ENCODE measurements around the gene NRIP1. TPM values are rescaled to one million over a fixed set of nuclear protein-coding genes. Genes with fewer than 3 reads are reported as not detected.
A peak's percentile ranks its signal among the peaks of the same experiment; 100 is the strongest.

NRIP1 gene
- total RNA-seq, 4 donors from 2014 or later: 21.5 to 30.7 (median 28.2) TPM

DNA sequence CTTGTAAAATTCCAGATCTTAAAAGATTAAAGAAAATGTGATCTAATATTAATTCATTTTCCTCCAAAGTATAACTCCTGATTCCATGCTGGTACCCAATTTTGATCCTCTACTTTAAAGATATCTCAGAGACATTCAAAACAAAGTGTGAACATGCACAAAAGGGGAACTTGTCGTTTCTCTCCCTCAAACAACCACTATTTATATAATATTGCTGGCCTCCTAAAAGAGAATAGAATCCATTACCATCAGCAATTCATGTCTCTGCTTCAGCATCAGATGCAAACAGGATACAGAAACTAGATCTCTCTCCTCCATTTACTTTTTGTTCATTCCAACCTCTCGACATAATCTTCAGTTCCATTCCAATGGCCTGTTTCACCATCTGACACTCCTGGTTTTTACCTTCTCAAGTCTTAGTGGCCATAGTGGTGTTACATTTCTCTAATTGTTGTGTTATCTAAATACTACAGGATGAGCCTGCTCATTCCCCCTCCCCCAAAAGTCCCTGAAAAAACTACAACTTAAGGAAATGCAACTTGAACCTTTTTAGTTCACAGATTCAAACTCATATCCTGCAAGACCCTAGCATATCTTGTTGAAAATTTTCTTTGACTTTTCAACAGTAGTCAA lies 4.1 kb downstream of the NRIP1 start:
- H3K9me3 ChIP-seq: no peaks in the 10 kb centered on the region
- H3K27me3 ChIP-seq: no peaks in the 10 kb centered on the region
- no peak overlapping the region for H3K27ac ChIP-seq
- no peak for ATAC-seq
- peaks cover 0 to 81% (median 25%) of the 10 kb centered on the region in 3 donors for H3K4me1 ChIP-seq
- no peaks in the 10 kb centered on the region for H3K36me3 ChIP-seq
- no peak overlapping the region for H3K4me3 ChIP-seq
- no peak for TF ChIP-seq EP300 (IDR thresholded peaks at IDR 0.05)
- TF ChIP-seq, protein P1, sequence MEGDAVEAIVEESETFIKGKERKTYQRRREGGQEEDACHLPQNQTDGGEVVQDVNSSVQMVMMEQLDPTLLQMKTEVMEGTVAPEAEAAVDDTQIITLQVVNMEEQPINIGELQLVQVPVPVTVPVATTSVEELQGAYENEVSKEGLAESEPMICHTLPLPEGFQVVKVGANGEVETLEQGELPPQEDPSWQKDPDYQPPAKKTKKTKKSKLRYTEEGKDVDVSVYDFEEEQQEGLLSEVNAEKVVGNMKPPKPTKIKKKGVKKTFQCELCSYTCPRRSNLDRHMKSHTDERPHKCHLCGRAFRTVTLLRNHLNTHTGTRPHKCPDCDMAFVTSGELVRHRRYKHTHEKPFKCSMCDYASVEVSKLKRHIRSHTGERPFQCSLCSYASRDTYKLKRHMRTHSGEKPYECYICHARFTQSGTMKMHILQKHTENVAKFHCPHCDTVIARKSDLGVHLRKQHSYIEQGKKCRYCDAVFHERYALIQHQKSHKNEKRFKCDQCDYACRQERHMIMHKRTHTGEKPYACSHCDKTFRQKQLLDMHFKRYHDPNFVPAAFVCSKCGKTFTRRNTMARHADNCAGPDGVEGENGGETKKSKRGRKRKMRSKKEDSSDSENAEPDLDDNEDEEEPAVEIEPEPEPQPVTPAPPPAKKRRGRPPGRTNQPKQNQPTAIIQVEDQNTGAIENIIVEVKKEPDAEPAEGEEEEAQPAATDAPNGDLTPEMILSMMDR (IDR thresholded peaks at IDR 0.05): no peak
- TF ChIP-seq POLR2AphosphoS5 (IDR thresholded peaks at IDR 0.05): no peak
- no peak for TF ChIP-seq POLR2A (IDR thresholded peaks at IDR 0.05)
- 56 to 67% methylated on average over 2 of the region's 2 CpGs for WGBS, 2 donors (ENCODE audit: low coverage in 1 of 2)

DNA sequence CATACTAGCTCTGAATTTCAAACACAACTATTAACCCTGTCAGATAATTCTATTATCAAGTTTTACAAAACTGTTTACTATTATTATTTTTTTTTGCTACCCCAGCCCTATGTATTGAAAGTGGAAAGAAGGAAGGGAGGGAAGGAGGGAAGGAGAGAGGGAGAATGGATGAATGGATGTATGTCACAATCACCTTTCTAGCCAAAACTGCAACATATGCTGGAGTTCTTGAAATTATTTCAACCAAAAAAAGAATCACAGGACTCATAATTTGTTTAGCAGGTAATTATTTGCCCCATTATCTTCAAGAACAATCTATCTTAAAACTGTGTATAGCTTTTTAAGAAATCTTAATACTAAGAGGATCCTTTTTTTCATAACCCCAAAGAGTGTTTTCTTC lies 5.4 kb downstream of the NRIP1 start:
- no peak overlapping the region for H3K27ac ChIP-seq
- TF ChIP-seq EP300 (IDR thresholded peaks at IDR 0.05): no peak
- TF ChIP-seq, protein P1 (IDR thresholded peaks at IDR 0.05): no peak
- TF ChIP-seq POLR2AphosphoS5 (IDR thresholded peaks at IDR 0.05): no peak
- no peaks in the 10 kb centered on the region for H3K36me3 ChIP-seq
- no peaks in the 10 kb centered on the region for H3K9me3 ChIP-seq
- H3K4me1 ChIP-seq: peaks cover 0 to 89% (median 28%) of the 10 kb centered on the region in 3 donors
- no peaks in the 10 kb centered on the region for H3K27me3 ChIP-seq
- no peak for ATAC-seq
- no peak overlapping the region for H3K4me3 ChIP-seq

DNA sequence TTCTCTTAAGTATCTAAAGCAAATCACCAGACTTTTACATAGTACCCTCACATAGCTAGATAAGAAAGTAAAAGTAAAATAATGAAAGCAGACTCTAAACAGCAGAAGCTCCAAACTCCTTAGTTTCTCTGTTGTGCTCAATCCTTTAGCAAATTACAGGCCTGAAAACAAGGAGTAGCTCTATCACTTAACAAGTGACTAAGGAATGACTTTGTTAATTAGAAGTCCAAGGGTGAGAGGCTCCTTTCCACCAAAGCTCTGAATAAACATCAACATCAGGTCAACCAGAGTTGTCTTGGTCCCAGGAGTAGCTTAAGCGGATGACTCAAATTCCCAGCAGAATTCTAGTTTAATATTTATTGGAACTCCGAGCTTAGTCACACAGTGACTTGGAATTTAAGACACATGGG lies 5.9 kb downstream of the NRIP1 start:
- Histone ChIP-seq H3K4me3 (no peak overlapping the region), H3K36me3 (no peaks in the 10 kb centered on the region), H3K27ac (peak overlapping the region in 2 of 4 donors; percentile 6 to 29), H3K4me1 (peaks cover 0 to 95% (median 28%) of the 10 kb centered on the region in 3 donors), H3K27me3 (no peaks in the 10 kb centered on the region), H3K9me3 (no peaks in the 10 kb centered on the region)
- no peak for TF ChIP-seq EP300 (IDR thresholded peaks at IDR 0.05)
- TF ChIP-seq, protein P1 (IDR thresholded peaks at IDR 0.05): no peak
- no peak for TF ChIP-seq POLR2A (IDR thresholded peaks at IDR 0.05)
- TF ChIP-seq POLR2AphosphoS5 (IDR thresholded peaks at IDR 0.05): peak; percentile 42
- 33% methylated on average over 2 of the region's 2 CpGs for WGBS, 2 donors (ENCODE audit: low coverage in 1 of 2)
- no peak for ATAC-seq

DNA sequence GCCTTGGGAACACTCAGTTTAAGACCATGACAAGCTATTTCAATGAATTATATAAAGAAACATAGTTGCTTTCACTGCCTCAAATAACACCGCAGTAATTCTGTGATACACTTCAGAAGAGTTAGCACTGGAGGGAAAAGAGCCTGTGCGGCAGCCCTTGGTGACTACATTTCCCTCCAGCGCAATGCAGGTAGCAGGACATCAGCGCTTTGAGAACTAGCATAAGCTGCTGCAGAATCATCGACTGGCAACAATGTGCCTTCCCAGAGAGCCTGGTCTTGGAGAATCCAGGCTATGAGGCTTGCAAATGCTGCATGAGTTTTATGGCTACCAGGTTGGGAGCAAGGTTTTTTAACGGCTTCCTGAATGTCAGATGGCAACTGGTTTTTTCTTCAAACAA lies 7.5 kb downstream of the NRIP1 start:
- H3K4me3 ChIP-seq: no peak overlapping the region
- H3K4me1 ChIP-seq: peaks cover 5 to 94% (median 23%) of the 10 kb centered on the region in 3 donors
- 59 to 74% methylated on average over 2 to 5 of the region's 6 CpGs for WGBS, 2 donors (ENCODE audit: low coverage in 1 of 2)
- ATAC-seq: no peak
- H3K27me3 ChIP-seq: no peaks in the 10 kb centered on the region
- TF ChIP-seq, protein P1 (IDR thresholded peaks at IDR 0.05): no peak
- TF ChIP-seq POLR2AphosphoS5 (IDR thresholded peaks at IDR 0.05) (no peak), POLR2A (IDR thresholded peaks at IDR 0.05) (no peak), EP300 (IDR thresholded peaks at IDR 0.05) (no peak)
- H3K36me3 ChIP-seq: no peaks in the 10 kb centered on the region
- no peak overlapping the region for H3K27ac ChIP-seq
- H3K9me3 ChIP-seq: no peaks in the 10 kb centered on the region

DNA sequence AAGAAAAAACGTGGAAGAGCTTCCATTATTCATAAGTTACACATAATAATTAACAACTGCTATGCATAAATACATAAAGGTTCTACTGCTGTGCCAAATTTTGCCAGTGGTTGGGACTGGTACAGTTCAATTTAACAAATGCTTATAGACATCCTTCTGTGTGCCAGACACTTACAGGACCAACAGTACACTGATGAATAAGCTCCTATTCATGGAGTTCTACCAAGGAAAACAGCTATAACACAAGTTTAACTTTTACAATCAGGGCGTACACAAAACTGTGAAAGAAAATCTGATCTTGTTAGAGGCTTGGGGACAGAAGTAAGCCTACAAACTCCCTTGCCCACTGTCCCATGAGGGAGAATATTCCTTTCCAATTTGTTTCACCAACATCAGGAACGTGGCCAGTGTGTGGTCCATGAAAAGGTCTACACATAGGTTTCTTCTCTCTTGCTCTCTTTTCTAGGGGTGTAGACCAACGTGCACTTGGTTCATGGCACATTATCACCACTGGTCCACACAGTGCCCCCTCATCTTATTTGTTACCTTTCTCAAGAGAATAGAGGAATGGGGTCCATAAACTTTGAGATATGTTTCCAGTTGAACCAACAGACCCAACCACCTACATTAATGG lies 10.1 kb downstream of the NRIP1 start:
- Histone ChIP-seq H3K9me3 (no peaks in the 10 kb centered on the region), H3K4me3 (no peak overlapping the region), H3K4me1 (peaks cover 17 to 95% (median 18%) of the 10 kb centered on the region in 3 donors), H3K27me3 (no peaks in the 10 kb centered on the region), H3K36me3 (no peaks in the 10 kb centered on the region), H3K27ac (no peak overlapping the region)
- TF ChIP-seq EP300 (IDR thresholded peaks at IDR 0.05) (no peak), POLR2AphosphoS5 (IDR thresholded peaks at IDR 0.05) (no peak), POLR2A (IDR thresholded peaks at IDR 0.05) (no peak)
- TF ChIP-seq, protein P1 (IDR thresholded peaks at IDR 0.05): no peak
- ATAC-seq: no peak
- 62 to 73% methylated on average over 4 of the region's 4 CpGs for whole genome bisulfite sequencing, 2 donors (ENCODE audit: low coverage in 1 of 2)

Data from gastroesophageal sphincter (tissue), 4 donors.